SU-DHL-6 (cell line): ENCODE measurements around the gene RECQL.

Experiments used
- H2AFZ ChIP-seq: fragments of 200-600 bp; sonication (generic); 2 replicates; pipeline ENCODE4 v1.6.1; 2014; ENCODE audit warnings: low read depth, mild to moderate bottlenecking, moderate library complexity, mixed read lengths, antibody characterized with exemption, low read length; ENCODE audit not compliant: severe bottlenecking
- H3F3A ChIP-seq: fragments of 200-600 bp; shearing (Covaris generic); 2 replicates; pipeline ENCODE4 v1.6.0; 2016; ENCODE audit warnings: antibody characterized with exemption, mild to moderate bottlenecking; ENCODE audit not compliant: insufficient read depth
- H3K27ac ChIP-seq: fragments of 200-600 bp; sonication (generic); 2 replicates; pipeline ENCODE4 v1.5.1; 2016; ENCODE audit warnings: low read depth, mild to moderate bottlenecking, low read length, moderate library complexity, mixed read lengths
- H3K27me3 ChIP-seq: fragments of 200-600 bp; sonication (generic), shearing (Covaris generic); 2 replicates; pipeline ENCODE4 v1.6.0; 2014; ENCODE audit warnings: mild to moderate bottlenecking, low read length
- H3K36me3 ChIP-seq: fragments of 200-600 bp; sonication (generic); 2 replicates; pipeline ENCODE4 v1.6.1; 2014; ENCODE audit warnings: mild to moderate bottlenecking, low read length, mixed read lengths
- H3K4me2 ChIP-seq: fragments of 300-600, 200-600 bp; shearing (Covaris generic), sonication (generic); 2 replicates; pipeline ENCODE4 v1.6.0; 2014; ENCODE audit warnings: low read length, low read depth, mild to moderate bottlenecking; ENCODE audit not compliant: poor library complexity, severe bottlenecking
- H3K4me3 ChIP-seq: fragments of 200-600 bp; sonication (generic); 2 replicates; pipeline ENCODE4 v1.5.1; 2014; ENCODE audit warnings: antibody characterized with exemption, low read length, mild to moderate bottlenecking, mixed read lengths; ENCODE audit not compliant: insufficient read depth, poor library complexity, severe bottlenecking
- H3K79me2 ChIP-seq: fragments of 200-600 bp; sonication (generic); 2 replicates; pipeline ENCODE4 v1.6.1; 2014; ENCODE audit warnings: mild to moderate bottlenecking, low read length, moderate library complexity; ENCODE audit not compliant: insufficient read depth
- H3K9ac ChIP-seq: fragments of 200-600 bp; sonication (generic); 2 replicates; pipeline ENCODE4 v1.7.0; 2014; ENCODE audit warnings: mild to moderate bottlenecking, low read length
- H3K9me2 ChIP-seq: fragments of 200-600 bp; sonication (generic); replicated peaks from 2 replicates; pipeline ENCODE4 v1.6.1; 2014; ENCODE audit warnings: low read length; ENCODE audit not compliant: insufficient read depth
- H3K9me3 ChIP-seq: fragments of 200-600 bp; sonication (generic); 2 replicates; pipeline ENCODE4 v1.6.1; 2014; ENCODE audit warnings: low read length, mixed read lengths; ENCODE audit not compliant: insufficient read depth
- H4K20me1 ChIP-seq: fragments of 200-600 bp; sonication (generic); 2 replicates; pipeline ENCODE4 v1.6.1; 2014; ENCODE audit warnings: low read depth, mild to moderate bottlenecking, antibody characterized with exemption, low read length, moderate library complexity, mixed read lengths
- CTCF ChIP-seq: fragments of 200-600 bp; sonication (generic); IDR thresholded peaks from one replicate; pipeline ENCODE4 v1.5.1; 2017; ENCODE audit warnings: antibody characterized with exemption, mild to moderate bottlenecking, low read length, moderate library complexity; ENCODE audit not compliant: insufficient read depth, poor library complexity, severe bottlenecking
- EZH2phosphoT487 ChIP-seq: fragments of 200-600 bp; sonication (generic), shearing (Covaris generic); conservative IDR thresholded peaks from 2 replicates; pipeline ENCODE4 v1.6.1; 2018; ENCODE audit warnings: mild to moderate bottlenecking, antibody characterized with exemption, low read length, moderate library complexity, mixed read lengths

RECQL gene

GRCh38 chr12:21539797-21540196 is 38.4 kb upstream of the RECQL start:
- H3K9me3 ChIP-seq = no peaks in the 10 kb centered on the region
- no peaks in the 10 kb centered on the region for H3K79me2 ChIP-seq
- no peaks in the 10 kb centered on the region for H4K20me1 ChIP-seq
- no peak overlapping the region for H3K4me3 ChIP-seq
- TF ChIP-seq CTCF (no peak), EZH2phosphoT487 (no peak)
- H3K27me3 ChIP-seq = no peaks in the 10 kb centered on the region
- H3K9me2 ChIP-seq = no peaks in the 10 kb centered on the region
- H2AFZ ChIP-seq = no peak overlapping the region
- no peaks in the 10 kb centered on the region for H3F3A ChIP-seq
- no peaks in the 10 kb centered on the region for H3K36me3 ChIP-seq
- no peak overlapping the region for H3K4me2 ChIP-seq
- H3K27ac ChIP-seq = no peak overlapping the region
- no peak overlapping the region for H3K9ac ChIP-seq

GRCh38 chr12:21538061-21538653 is 36.7 kb upstream of the RECQL start:
- Histone ChIP-seq H3K9me3 (no peaks in the 10 kb centered on the region), H4K20me1 (no peaks in the 10 kb centered on the region), H3K79me2 (no peaks in the 10 kb centered on the region), H3K9me2 (no peaks in the 10 kb centered on the region), H3K27ac (no peak overlapping the region), H3K4me2 (no peak overlapping the region), H3K27me3 (no peaks in the 10 kb centered on the region), H3K36me3 (no peaks in the 10 kb centered on the region), H3K4me3 (no peak overlapping the region), H2AFZ (no peak overlapping the region), H3K9ac (no peak overlapping the region), H3F3A (no peaks in the 10 kb centered on the region)
- TF ChIP-seq CTCF (no peak), EZH2phosphoT487 (no peak)

GRCh38 chr12:21529456-21529855 is 28.0 kb upstream of the RECQL start:
- Histone ChIP-seq H3K27me3 (no peaks in the 10 kb centered on the region), H3K79me2 (no peaks in the 10 kb centered on the region), H3K4me2 (no peak overlapping the region), H3K4me3 (no peak overlapping the region), H3K9ac (no peak overlapping the region), H2AFZ (no peak overlapping the region), H3K27ac (no peak overlapping the region), H3K9me2 (no peaks in the 10 kb centered on the region), H3K36me3 (no peaks in the 10 kb centered on the region), H4K20me1 (no peaks in the 10 kb centered on the region), H3F3A (no peaks in the 10 kb centered on the region), H3K9me3 (no peaks in the 10 kb centered on the region)
- TF ChIP-seq EZH2phosphoT487 = no peak
- no peak for TF ChIP-seq CTCF

GRCh38 chr12:21528953-21529352 is 27.5 kb upstream of the RECQL start:
- Histone ChIP-seq H3K4me3 (no peak overlapping the region), H2AFZ (no peak overlapping the region), H4K20me1 (no peaks in the 10 kb centered on the region), H3K79me2 (no peaks in the 10 kb centered on the region), H3K27me3 (no peaks in the 10 kb centered on the region), H3F3A (no peaks in the 10 kb centered on the region), H3K36me3 (no peaks in the 10 kb centered on the region), H3K27ac (no peak overlapping the region), H3K9me3 (no peaks in the 10 kb centered on the region), H3K9me2 (no peaks in the 10 kb centered on the region), H3K4me2 (no peak overlapping the region), H3K9ac (no peak overlapping the region)
- no peak for TF ChIP-seq EZH2phosphoT487
- TF ChIP-seq CTCF = no peak
